ENCODE data around the gene FOCAD.

Gene FOCAD

GRCh38 chr9:20978249-20978648 lies 294.2 kb downstream of the FOCAD start:
- no peak for TF ChIP-seq CTCF (IDR thresholded peaks at IDR 0.05; ENCODE audit: low read depth, low read length, missing control alignments)
- H3K4me3 ChIP-seq (ENCODE audit: low read depth, low read length), result no peak overlapping the region

GRCh38 chr9:20980832-20981455 lies 296.9 kb downstream of the FOCAD start:
- no peak overlapping the region for H3K4me3 ChIP-seq (ENCODE audit: low read depth, low read length)
- DNase-seq (ENCODE audit: low read depth), result peak; percentile 37
- TF ChIP-seq CTCF (IDR thresholded peaks at IDR 0.05; ENCODE audit: low read depth, low read length, missing control alignments), result no peak

More at GRCh38 chr9:20978249-20978648, 294.2 kb downstream of the FOCAD start:
- no peak for DNase-seq (ENCODE audit: low read depth)

GRCh38 chr9:20981486-20981885 lies 297.4 kb downstream of the FOCAD start:
- DNase-seq (ENCODE audit: low read depth), result no peak
- no peak overlapping the region for H3K4me3 ChIP-seq (ENCODE audit: low read depth, low read length)
- no peak for TF ChIP-seq CTCF (IDR thresholded peaks at IDR 0.05; ENCODE audit: low read depth, low read length, missing control alignments)

- H3K4me3 ChIP-seq (ENCODE audit: low read depth, low read length), result no peak overlapping the region
- TF ChIP-seq CTCF (IDR thresholded peaks at IDR 0.05; ENCODE audit: low read depth, low read length, missing control alignments), result no peak
- no peak for DNase-seq (ENCODE audit: low read depth)
These were observed 300.4 kb downstream of the FOCAD start for GRCh38 chr9:20984506-20984905.

GRCh38 chr9:20985851-20986600 lies 302.0 kb downstream of the FOCAD start:
- H3K4me3 ChIP-seq (ENCODE audit: low read depth, low read length), result no peak overlapping the region
- DNase-seq (ENCODE audit: low read depth), result no peak
- TF ChIP-seq CTCF (IDR thresholded peaks at IDR 0.05; ENCODE audit: low read depth, low read length, missing control alignments), result no peak

GRCh38 chr9:20987521-20987920 lies 303.5 kb downstream of the FOCAD start:
- TF ChIP-seq CTCF (IDR thresholded peaks at IDR 0.05; ENCODE audit: low read depth, low read length, missing control alignments), result no peak
- no peak overlapping the region for H3K4me3 ChIP-seq (ENCODE audit: low read depth, low read length)
- DNase-seq (ENCODE audit: low read depth), result no peak

Data from GM12864 (cell line).